ENCODE results near the gene KIF3B. TPM values are rescaled to one million over a fixed set of nuclear protein-coding genes. Genes with fewer than 3 reads are reported as not detected.

Gene KIF3B
- total RNA-seq, 1 experiment from 2014 or later, result 15.7 TPM

- H3K36me3 ChIP-seq (ENCODE audit: insufficient read depth, low read length), result peaks cover 51% of the 10 kb centered on the region
Measured at GRCh38 chr20:32329817-32330554, 52.5 kb downstream of the KIF3B start.

GRCh38 chr20:32330555-32330897 is 53.1 kb downstream of the KIF3B start:
- Histone ChIP-seq H3K9ac (ENCODE audit: low read length) (0 out of 2 replicates have a peak overlapping the region, but pooled peaks have one; percentile 45), H3K36me3 (ENCODE audit: insufficient read depth, low read length) (peaks cover 51% of the 10 kb centered on the region), H3K4me3 (ENCODE audit: low read length) (no peak overlapping the region), H3K79me2 (ENCODE audit: low read length) (no peaks in the 10 kb centered on the region), H3K27me3 (ENCODE audit: low read length) (no peaks in the 10 kb centered on the region), H4K20me1 (ENCODE audit: insufficient read depth, low read depth, low read length) (no peaks in the 10 kb centered on the region), H3K9me2 (replicated peaks; ENCODE audit: insufficient read depth, low read length) (no peaks in the 10 kb centered on the region), H2AFZ (ENCODE audit: low read length) (no peak overlapping the region), H3K9me3 (ENCODE audit: low read length) (no peaks in the 10 kb centered on the region), H3K4me1 (ENCODE audit: low read length) (peaks cover 37% of the 10 kb centered on the region), H3K4me2 (ENCODE audit: low read depth, low read length, poor library complexity, severe bottlenecking) (no peak overlapping the region), H3K27ac (ENCODE audit: low read length) (peak overlapping the region; percentile 62)
- no peak for DNase-seq

More at GRCh38 chr20:32329817-32330554, 52.5 kb downstream of the KIF3B start:
- no peak for DNase-seq
- H3K79me2 ChIP-seq (ENCODE audit: low read length), result no peaks in the 10 kb centered on the region
- H3K27ac ChIP-seq (ENCODE audit: low read length), result peak overlapping the region; percentile 62
- H3K9me2 ChIP-seq (replicated peaks; ENCODE audit: insufficient read depth, low read length), result no peaks in the 10 kb centered on the region
- peaks cover 37% of the 10 kb centered on the region for H3K4me1 ChIP-seq (ENCODE audit: low read length)
- H3K4me3 ChIP-seq (ENCODE audit: low read length), result no peak overlapping the region
- no peak overlapping the region for H2AFZ ChIP-seq (ENCODE audit: low read length)
- no peaks in the 10 kb centered on the region for H3K9me3 ChIP-seq (ENCODE audit: low read length)
- H3K9ac ChIP-seq (ENCODE audit: low read length), result no peak overlapping the region
- H3K4me2 ChIP-seq (ENCODE audit: low read depth, low read length, poor library complexity, severe bottlenecking), result no peak overlapping the region
- H4K20me1 ChIP-seq (ENCODE audit: insufficient read depth, low read depth, low read length), result no peaks in the 10 kb centered on the region
- no peaks in the 10 kb centered on the region for H3K27me3 ChIP-seq (ENCODE audit: low read length)

DNA sequence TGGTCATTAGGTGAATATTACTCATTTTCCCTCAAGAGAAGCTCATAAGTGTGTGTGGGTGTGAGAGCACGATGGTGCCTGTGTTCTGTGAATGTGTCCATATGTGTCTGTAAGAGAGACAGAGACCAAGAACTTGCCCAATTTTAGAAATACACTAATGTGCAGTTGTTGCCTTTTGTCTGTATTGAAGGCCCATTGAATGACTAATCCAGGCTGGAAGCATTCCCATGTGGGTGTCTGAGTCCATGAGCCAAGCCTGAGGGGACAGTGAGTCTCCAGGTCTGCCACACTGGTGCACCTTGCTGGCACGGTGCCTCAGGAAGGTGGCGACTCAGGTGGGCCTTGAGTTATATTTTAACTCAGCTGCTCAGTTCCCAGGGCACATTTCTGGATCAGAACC is 55.2 kb downstream of the KIF3B start:
- H3K9me2 ChIP-seq (replicated peaks; ENCODE audit: insufficient read depth, low read length), result no peaks in the 10 kb centered on the region
- no peaks in the 10 kb centered on the region for H3K9me3 ChIP-seq (ENCODE audit: low read length)
- no peak for DNase-seq
- no peak overlapping the region for H3K9ac ChIP-seq (ENCODE audit: low read length)
- H3K4me2 ChIP-seq (ENCODE audit: low read depth, low read length, poor library complexity, severe bottlenecking), result no peak overlapping the region
- H3K79me2 ChIP-seq (ENCODE audit: low read length), result no peaks in the 10 kb centered on the region
- no peaks in the 10 kb centered on the region for H3K27me3 ChIP-seq (ENCODE audit: low read length)
- no peaks in the 10 kb centered on the region for H4K20me1 ChIP-seq (ENCODE audit: insufficient read depth, low read depth, low read length)
- peaks cover 39% of the 10 kb centered on the region for H3K36me3 ChIP-seq (ENCODE audit: insufficient read depth, low read length)
- peaks cover 45% of the 10 kb centered on the region for H3K4me1 ChIP-seq (ENCODE audit: low read length)
- H3K4me3 ChIP-seq (ENCODE audit: low read length), result no peak overlapping the region
- H2AFZ ChIP-seq (ENCODE audit: low read length), result no peak overlapping the region
- H3K27ac ChIP-seq (ENCODE audit: low read length), result peak overlapping the region; percentile 62

DNA sequence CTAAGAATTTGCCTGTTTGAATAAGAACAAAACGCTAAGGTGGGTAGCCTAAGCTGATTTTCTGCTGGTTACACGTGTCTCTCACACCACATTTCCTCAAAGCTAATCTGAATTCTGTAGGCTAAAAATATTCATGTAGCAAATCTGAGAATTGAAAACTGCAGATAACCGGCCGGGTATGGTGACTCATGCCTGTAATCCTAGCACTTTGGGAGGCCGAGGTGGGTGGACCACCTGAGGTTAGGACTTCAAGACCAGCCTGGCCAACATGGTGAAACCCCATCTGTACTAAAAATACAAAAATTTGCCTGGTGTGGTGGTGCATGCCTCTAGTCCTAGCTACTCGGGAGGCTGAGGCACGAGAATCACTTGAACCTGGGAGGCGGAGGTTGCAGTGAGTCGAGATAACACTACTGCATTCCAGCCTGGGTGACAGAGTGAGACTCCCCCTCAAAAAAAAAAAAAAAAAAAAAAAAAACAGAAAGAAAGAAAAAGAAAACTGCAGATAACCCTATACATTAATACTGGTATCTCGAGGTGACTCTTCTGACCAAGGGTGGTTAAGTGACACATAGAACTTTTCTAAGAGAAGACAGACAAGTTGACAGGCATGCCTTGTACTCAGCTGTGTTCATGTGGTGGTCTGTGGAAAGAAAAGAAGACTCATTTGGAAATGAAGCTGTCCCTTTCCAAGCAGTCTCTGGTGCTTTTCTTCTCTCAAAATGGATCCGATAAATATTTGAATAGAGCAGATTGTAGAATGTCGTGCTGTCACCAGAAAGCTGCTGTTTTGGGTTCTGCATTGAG is 55.9 kb downstream of the KIF3B start:
- peaks cover 45% of the 10 kb centered on the region for H3K4me1 ChIP-seq (ENCODE audit: low read length)
- H3K4me2 ChIP-seq (ENCODE audit: low read depth, low read length, poor library complexity, severe bottlenecking), result no peak overlapping the region
- peak; percentile 46 for DNase-seq
- peaks cover 39% of the 10 kb centered on the region for H3K36me3 ChIP-seq (ENCODE audit: insufficient read depth, low read length)
- H3K9ac ChIP-seq (ENCODE audit: low read length), result no peak overlapping the region
- no peaks in the 10 kb centered on the region for H3K79me2 ChIP-seq (ENCODE audit: low read length)
- no peaks in the 10 kb centered on the region for H3K9me2 ChIP-seq (replicated peaks; ENCODE audit: insufficient read depth, low read length)
- H3K27ac ChIP-seq (ENCODE audit: low read length), result peak overlapping the region; percentile 62
- no peak overlapping the region for H2AFZ ChIP-seq (ENCODE audit: low read length)
- no peaks in the 10 kb centered on the region for H4K20me1 ChIP-seq (ENCODE audit: insufficient read depth, low read depth, low read length)
- no peaks in the 10 kb centered on the region for H3K9me3 ChIP-seq (ENCODE audit: low read length)
- no peaks in the 10 kb centered on the region for H3K27me3 ChIP-seq (ENCODE audit: low read length)
- no peak overlapping the region for H3K4me3 ChIP-seq (ENCODE audit: low read length)

DNA sequence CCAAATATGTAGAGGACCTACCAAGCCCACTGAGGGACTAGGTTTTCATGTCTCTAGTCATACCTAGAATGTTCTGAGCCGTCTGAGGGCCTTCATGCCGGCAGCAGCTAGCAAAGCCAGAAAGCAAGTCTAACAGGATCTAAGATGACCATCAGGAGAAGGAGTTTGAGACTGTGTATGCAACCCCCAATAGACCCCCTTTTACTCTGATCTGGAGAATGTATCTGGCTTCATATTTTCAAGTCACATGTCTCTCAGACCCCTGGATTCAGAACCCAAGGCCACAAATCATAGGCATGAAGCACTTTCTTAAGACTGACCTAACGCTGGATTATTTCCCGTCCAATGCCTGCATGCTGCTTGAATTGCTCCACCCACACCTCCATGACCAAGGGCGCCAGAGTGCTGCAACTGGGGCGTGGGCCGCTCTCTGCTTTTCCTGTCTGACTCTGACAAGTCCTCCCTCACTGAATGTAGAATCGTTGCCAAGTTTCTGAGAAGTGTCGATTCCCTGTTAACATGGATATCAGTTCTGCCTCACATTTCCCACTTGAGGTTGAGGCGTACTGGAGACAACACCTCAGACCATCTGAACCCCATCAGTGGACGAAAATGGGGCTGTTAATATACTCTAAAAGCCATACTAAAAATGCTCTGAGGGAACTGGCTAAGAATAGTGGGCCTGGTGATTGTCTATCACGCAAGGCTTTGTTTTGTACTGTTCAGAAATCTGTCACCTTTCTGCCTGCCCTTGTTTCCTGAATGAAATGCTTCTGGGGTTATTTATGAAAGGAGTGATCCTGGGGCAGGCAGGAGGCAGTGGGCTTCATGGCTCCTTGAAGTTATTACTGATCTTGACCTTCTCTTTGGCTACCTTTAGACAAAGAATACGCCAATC is 56.8 kb downstream of the KIF3B start:
- Histone ChIP-seq H3K36me3 (ENCODE audit: insufficient read depth, low read length) (peaks cover 39% of the 10 kb centered on the region), H3K9me3 (ENCODE audit: low read length) (no peaks in the 10 kb centered on the region), H3K4me1 (ENCODE audit: low read length) (peaks cover 45% of the 10 kb centered on the region), H3K9ac (ENCODE audit: low read length) (no peak overlapping the region), H3K9me2 (replicated peaks; ENCODE audit: insufficient read depth, low read length) (no peaks in the 10 kb centered on the region), H3K79me2 (ENCODE audit: low read length) (no peaks in the 10 kb centered on the region), H3K27ac (ENCODE audit: low read length) (0 out of 2 replicates have a peak overlapping the region, but pooled peaks have one; percentile 62), H3K4me3 (ENCODE audit: low read length) (no peak overlapping the region), H2AFZ (ENCODE audit: low read length) (no peak overlapping the region), H3K27me3 (ENCODE audit: low read length) (no peaks in the 10 kb centered on the region), H4K20me1 (ENCODE audit: insufficient read depth, low read depth, low read length) (no peaks in the 10 kb centered on the region), H3K4me2 (ENCODE audit: low read depth, low read length, poor library complexity, severe bottlenecking) (no peak overlapping the region)
- no peak for DNase-seq

DNA sequence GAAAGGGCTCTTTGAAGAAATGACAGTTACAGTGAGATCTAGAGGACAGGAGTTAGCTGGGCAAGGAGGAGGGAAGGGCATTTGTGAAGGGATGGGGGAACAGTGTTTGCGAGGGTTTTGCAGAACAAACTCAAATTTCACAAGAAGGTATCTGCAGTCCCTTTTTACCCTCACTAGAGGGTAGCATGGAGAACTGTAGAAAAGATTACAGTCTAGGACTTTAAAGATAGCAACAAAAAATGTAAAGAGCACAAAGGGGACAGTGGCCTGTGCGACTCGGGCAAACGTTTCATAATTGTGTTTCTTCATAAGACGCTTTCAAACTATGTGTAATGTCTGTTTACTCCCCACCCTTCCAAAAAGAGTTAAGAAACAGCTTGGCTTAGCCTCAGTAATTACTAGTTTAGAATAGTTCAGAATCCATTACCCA is 59.5 kb downstream of the KIF3B start:
- Histone ChIP-seq H3K9ac (ENCODE audit: low read length) (0 out of 2 replicates have a peak overlapping the region, but pooled peaks have one; percentile 19), H3K9me3 (ENCODE audit: low read length) (no peaks in the 10 kb centered on the region), H3K9me2 (replicated peaks; ENCODE audit: insufficient read depth, low read length) (no peaks in the 10 kb centered on the region), H2AFZ (ENCODE audit: low read length) (no peak overlapping the region), H3K4me1 (ENCODE audit: low read length) (peaks cover 22% of the 10 kb centered on the region), H4K20me1 (ENCODE audit: insufficient read depth, low read depth, low read length) (no peaks in the 10 kb centered on the region), H3K79me2 (ENCODE audit: low read length) (no peaks in the 10 kb centered on the region), H3K4me3 (ENCODE audit: low read length) (no peak overlapping the region), H3K4me2 (ENCODE audit: low read depth, low read length, poor library complexity, severe bottlenecking) (peak overlapping the region; percentile 13), H3K27me3 (ENCODE audit: low read length) (no peaks in the 10 kb centered on the region), H3K36me3 (ENCODE audit: insufficient read depth, low read length) (peaks cover 19% of the 10 kb centered on the region; the same call in 1 of the 2 replicates), H3K27ac (ENCODE audit: low read length) (0 out of 2 replicates have a peak overlapping the region, but pooled peaks have one; percentile 19)
- DNase-seq, result peak; percentile 85

DNA sequence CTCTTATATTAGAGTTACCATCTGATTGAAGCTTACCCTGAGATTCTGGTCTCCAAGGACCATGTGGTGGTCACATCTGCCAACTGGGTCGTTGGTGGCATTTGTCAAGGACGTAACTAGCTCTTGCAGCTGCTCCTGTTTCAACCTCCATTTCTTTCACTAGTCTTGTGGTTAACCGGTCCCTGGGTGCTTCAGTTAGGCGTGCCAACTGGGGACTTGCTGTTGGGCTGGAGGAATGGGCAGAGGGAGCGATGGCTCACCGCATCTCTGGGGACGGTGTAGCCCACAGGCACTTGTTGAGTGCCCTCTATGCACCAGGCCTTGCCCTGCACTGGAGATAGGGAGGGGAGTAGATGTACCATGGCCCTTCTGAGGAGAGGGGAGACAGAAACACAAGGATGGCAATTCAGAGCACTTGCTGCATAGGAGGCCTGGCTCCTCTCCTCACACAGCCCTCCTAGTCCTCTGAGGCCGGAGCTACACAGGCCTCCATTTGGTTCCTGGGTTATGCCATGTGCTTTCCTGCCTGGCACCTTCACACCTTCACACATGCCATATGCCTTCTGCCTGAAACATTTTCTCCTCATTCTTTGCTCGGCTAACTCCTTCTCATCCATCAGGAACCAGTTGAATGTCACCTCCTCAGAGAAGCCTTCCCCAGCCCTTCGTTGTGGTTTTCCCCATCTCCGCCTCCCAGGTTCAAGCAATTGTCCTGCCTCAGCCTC is 60.6 kb downstream of the KIF3B start:
- Histone ChIP-seq H3K4me1 (ENCODE audit: low read length) (peaks cover 10% of the 10 kb centered on the region), H3K9ac (ENCODE audit: low read length) (no peak overlapping the region), H3K9me3 (ENCODE audit: low read length) (no peaks in the 10 kb centered on the region), H3K36me3 (ENCODE audit: insufficient read depth, low read length) (peaks cover 8% of the 10 kb centered on the region; the same call in 1 of the 2 replicates), H2AFZ (ENCODE audit: low read length) (no peak overlapping the region), H3K4me2 (ENCODE audit: low read depth, low read length, poor library complexity, severe bottlenecking) (no peak overlapping the region), H3K27ac (ENCODE audit: low read length) (no peak overlapping the region), H3K9me2 (replicated peaks; ENCODE audit: insufficient read depth, low read length) (no peaks in the 10 kb centered on the region), H4K20me1 (ENCODE audit: insufficient read depth, low read depth, low read length) (no peaks in the 10 kb centered on the region), H3K79me2 (ENCODE audit: low read length) (no peaks in the 10 kb centered on the region), H3K4me3 (ENCODE audit: low read length) (no peak overlapping the region), H3K27me3 (ENCODE audit: low read length) (no peaks in the 10 kb centered on the region)
- DNase-seq, result no peak

Data from Karpas-422 (cell line).